IMR-90 (cell line): ENCODE measurements around the gene CNIH1. TPM values are rescaled to one million over a fixed set of nuclear protein-coding genes. Genes with fewer than 3 reads are reported as not detected.

Source experiments
- ATAC-seq: fragments of 200-7000 bp; cut with Tn5 transposase; 2 replicates; pipeline ENCODE4 v1.9.1; 2020; ENCODE audit warnings: low read depth, mild to moderate bottlenecking, moderate library complexity
- BruUV-seq: library from RNA; stranded (reverse); fragments of 400-500 nt; replicated peaks from 2 replicates; lab custom pipeline; 2021; lab: Mats Ljungman, UMichigan
- CTCF ChIA-PET: fragments of 300-600 bp; formaldehyde crosslinking; extraction: SDS; loops from one replicate; lab custom pipeline; 2021; ENCODE audit warnings: antibody characterized with exemption; lab: Yijun Ruan, JAX
- POLR2A ChIA-PET: fragments of 300-600 bp; sonication (Branson Sonifier 250); formaldehyde crosslinking; loops from one replicate; lab custom pipeline; 2022; ENCODE audit warnings: antibody characterized with exemption; ENCODE audit not compliant: unreplicated experiment; lab: Charles Lee
- DNase-seq: peaks from one replicate; pipeline ENCODE4 v3.0.0; 2013
- H2AFZ ChIP-seq: replicated peaks from 2 replicates; pipeline ENCODE3; 2013; ENCODE audit warnings: low read length, mild to moderate bottlenecking; ENCODE audit not compliant: poor library complexity
- H2AK5ac ChIP-seq: 2 replicates; pipeline ENCODE4 v1.6.1; 2013; ENCODE audit warnings: low read depth, low read length, inconsistent platforms
- H2AK9ac ChIP-seq: replicated peaks from 2 replicates; pipeline ENCODE3; 2013; ENCODE audit warnings: mild to moderate bottlenecking, low read depth, low read length, moderate library complexity; ENCODE audit not compliant: poor library complexity
- H2BK120ac ChIP-seq: 2 replicates; pipeline ENCODE4 v1.6.1; 2013; ENCODE audit warnings: low read depth, low read length, inconsistent platforms
- H2BK15ac ChIP-seq: 3 replicates; pipeline ENCODE4 v1.6.1; 2013; ENCODE audit warnings: low read depth, low read length, inconsistent platforms
- H2BK20ac ChIP-seq: 2 replicates; pipeline ENCODE4 v1.6.1; 2013; ENCODE audit warnings: low read depth, mild to moderate bottlenecking, inconsistent platforms, low read length, moderate library complexity
- H2BK5ac ChIP-seq: 2 replicates; pipeline ENCODE4 v1.6.1; 2013; ENCODE audit warnings: mild to moderate bottlenecking, low read depth, low read length, inconsistent platforms; ENCODE audit not compliant: poor library complexity, severe bottlenecking
- H3K14ac ChIP-seq: replicated peaks from 2 replicates; pipeline ENCODE4 v1.6.1; 2013; ENCODE audit warnings: low read depth, low read length, inconsistent platforms
- H3K18ac ChIP-seq: 2 replicates; pipeline ENCODE4 v1.6.1; 2013; ENCODE audit warnings: low read depth, low read length, control low read depth
- H3K23ac ChIP-seq: 2 replicates; pipeline ENCODE4 v1.6.1; 2013; ENCODE audit warnings: low read depth, low read length, inconsistent platforms
- H3K27ac ChIP-seq: 2 replicates; pipeline ENCODE4 v1.5.1; 2013; ENCODE audit warnings: mild to moderate bottlenecking, control low read depth, low read length; ENCODE audit not compliant: insufficient read depth
- H3K27me3 ChIP-seq: 2 replicates; pipeline ENCODE4 v1.6.1; 2013; ENCODE audit warnings: low read length; ENCODE audit not compliant: control insufficient read depth, insufficient read depth
- H3K36me3 ChIP-seq: 2 replicates; pipeline ENCODE4 v1.6.1; 2013; ENCODE audit warnings: low read length, mixed read lengths; ENCODE audit not compliant: control insufficient read depth, insufficient read depth
- H3K4ac ChIP-seq: 2 replicates; pipeline ENCODE4 v1.6.1; 2013; ENCODE audit warnings: low read depth, low read length, inconsistent platforms
- H3K4me1 ChIP-seq: 2 replicates; pipeline ENCODE4 v1.6.1; 2013; ENCODE audit warnings: low read length, mixed read lengths; ENCODE audit not compliant: control insufficient read depth, insufficient read depth
- H3K4me2 ChIP-seq: 2 replicates; pipeline ENCODE4 v1.6.1; 2013; ENCODE audit warnings: low read depth, mild to moderate bottlenecking, control low read depth, low read length, moderate library complexity
- H3K4me3 ChIP-seq: 2 replicates; pipeline ENCODE4 v1.5.1; 2013; ENCODE audit warnings: low read depth, mild to moderate bottlenecking, control low read depth, low read length, moderate library complexity; ENCODE audit not compliant: insufficient read depth
- H3K56ac ChIP-seq: 2 replicates; pipeline ENCODE4 v1.6.1; 2013; ENCODE audit warnings: low read length, inconsistent platforms; ENCODE audit not compliant: insufficient read depth; ENCODE audit errors: extremely low read depth
- H3K79me1 ChIP-seq, 2 experiments: 2 replicates each; pipeline ENCODE4 v1.6.1; 2013; ENCODE audit warnings: low read length in 2 of 2, inconsistent platforms in 1 of 2, low read depth in 1 of 2
- H3K9ac ChIP-seq: 2 replicates; pipeline ENCODE4 v1.6.1; 2013; ENCODE audit warnings: low read depth, low read length, control low read depth
- H3K9me1 ChIP-seq: 2 replicates; pipeline ENCODE4 v1.6.1; 2013; ENCODE audit warnings: low read length, inconsistent platforms; ENCODE audit not compliant: insufficient read depth
- H3K9me3 ChIP-seq: 2 replicates; pipeline ENCODE4 v1.6.1; 2013; ENCODE audit warnings: low read length; ENCODE audit not compliant: control insufficient read depth, insufficient read depth
- H4K20me1 ChIP-seq: 2 replicates; pipeline ENCODE4 v1.6.1; 2013; ENCODE audit warnings: low read length, inconsistent platforms; ENCODE audit not compliant: insufficient read depth
- H4K5ac ChIP-seq: 2 replicates; pipeline ENCODE4 v1.6.1; 2013; ENCODE audit warnings: mild to moderate bottlenecking, low read depth, low read length, control low read depth
- H4K8ac ChIP-seq, 2 experiments: 2 replicates each; pipeline ENCODE4 v1.6.1; 2013; ENCODE audit warnings: low read depth in 2 of 2, low read length in 2 of 2, control low read depth in 1 of 2, inconsistent platforms in 1 of 2
- H4K91ac ChIP-seq: 2 replicates; pipeline ENCODE4 v1.6.1; 2013; ENCODE audit warnings: low read depth, low read length, inconsistent platforms; ENCODE audit not compliant: insufficient read depth
- CEBPB ChIP-seq: IDR thresholded peaks from 2 replicates; pipeline ENCODE4 v1.6.1; 2012; ENCODE audit warnings: low read depth, low read length, improper control_type of control experiment
- MAZ ChIP-seq: IDR thresholded peaks from 2 replicates; pipeline ENCODE4 v1.6.1; 2012; ENCODE audit warnings: low read depth, mild to moderate bottlenecking, low read length, improper control_type of control experiment, moderate library complexity, borderline replicate concordance
- NFE2L2 ChIP-seq: fragments of 150-350 bp; IDR thresholded peaks from 2 replicates; pipeline ENCODE4 v1.6.1; 2016; ENCODE audit warnings: low read depth, mild to moderate bottlenecking, low read length
- RCOR1 ChIP-seq: IDR thresholded peaks from 2 replicates; pipeline ENCODE4 v1.6.1; 2012; ENCODE audit warnings: mild to moderate bottlenecking, low read length, improper control_type of control experiment; ENCODE audit not compliant: insufficient replicate concordance
- RFX5 ChIP-seq: IDR thresholded peaks from 2 replicates; pipeline ENCODE4 v1.8.0; 2012; ENCODE audit warnings: low read depth, mild to moderate bottlenecking, low read length, moderate library complexity
- SMC3 ChIP-seq: fragments of 150-350 bp; IDR thresholded peaks from 2 replicates; pipeline ENCODE4 v1.6.1; 2016; ENCODE audit warnings: low read depth, mild to moderate bottlenecking, antibody characterized with exemption, low read length, moderate library complexity
- WGBS, 2 experiments: methylation state at CpG; one replicate each; pipeline versions ENCODE4 v1.1.5 to v1.1.7; 2013; ENCODE audit warnings: missing lambda C conversion rate in 2 of 2; ENCODE audit not compliant: insufficient read length in 1 of 2; ENCODE audit errors: extremely low coverage in 2 of 2; 5-methylcytosine and 5-hydroxymethylcytosine counted together
- dilution Hi-C: fragments of 300-500 bp; cut with HindIII; formaldehyde crosslinking; loops from one replicate; pipeline ENCODE4 v1.14.3; 2018; ENCODE audit warnings: low sequenced_read_pairs; ENCODE audit not compliant: unreplicated experiment
- in situ Hi-C: fragments of 300-500 bp; cut with MboI; formaldehyde crosslinking; loops from 3 replicates; pipeline ENCODE4 v1.14.3; 2019; ENCODE audit warnings: low sequenced_read_pairs, inconsistent platforms, mixed read lengths
- intact Hi-C: fragments of 100-400 bp; cut with micrococcal nuclease; formaldehyde crosslinking; loops from 2 replicates; pipeline ENCODE4 v1.10.0; 2022
- polyA plus RNA-seq, 3 experiments: library from polyadenylated mRNA; depleted of rRNA; stranded (reverse); fragments of >200 nt; gene quantifications; 2 replicates each; pipeline ENCODE4 v1.2.3, GENCODE V29; 2012; ENCODE audit warnings: low replicate concordance in 1 of 3
- total RNA-seq: library from RNA; depleted of rRNA; stranded (reverse); fragments of >200 nt; gene quantifications from 2 replicates; pipeline ENCODE4 v1.2.3, GENCODE V29; 2012
- TF ChIP-seq, protein P1 (sequence below): fragments of 150-350 bp; IDR thresholded peaks from 2 replicates; pipeline ENCODE4 v1.6.1; 2016; ENCODE audit warnings: low read depth, mild to moderate bottlenecking, low read length, moderate library complexity, borderline replicate concordance

CNIH1 gene
- total and polyA plus RNA-seq, 2 of the 4 experiments (the other 2 are of a cell fraction): 244 to 284 TPM

DNA sequence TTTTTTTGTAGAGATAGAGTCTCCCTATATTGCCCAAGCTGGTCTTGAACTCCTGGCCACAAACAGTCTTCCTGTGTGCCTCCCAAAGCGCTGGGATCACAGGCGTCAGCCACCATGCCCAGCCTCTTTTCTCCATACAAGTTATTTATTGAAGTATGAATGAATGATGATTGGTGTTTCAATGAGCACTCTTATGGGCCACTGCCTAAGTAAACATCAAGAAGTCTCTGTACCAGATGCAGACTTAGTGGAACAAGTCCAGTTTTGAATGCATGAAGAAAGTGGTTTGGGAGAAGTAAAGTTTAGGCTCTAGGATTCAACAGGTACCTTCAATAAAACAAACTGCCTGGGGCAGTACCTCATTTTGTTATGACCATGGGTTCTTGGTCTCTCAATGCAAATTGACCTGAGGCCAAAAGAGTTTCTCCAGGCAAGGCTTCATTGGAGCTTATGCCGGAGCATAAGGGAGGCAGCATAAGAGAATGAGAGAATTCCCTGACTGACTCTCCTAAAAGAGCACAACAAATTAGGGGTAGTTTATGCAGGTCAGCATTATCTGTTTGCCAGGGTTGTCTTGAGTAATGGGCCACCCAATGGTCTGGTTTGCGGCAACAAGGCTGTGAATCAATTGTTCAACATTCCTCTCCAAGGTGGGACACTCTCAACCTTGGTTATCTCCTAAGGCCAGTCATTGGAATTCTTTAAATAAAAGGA is 48.7 kb upstream of the CNIH1 start:
- ChIA-PET CTCF (interaction anchor here (1.0 kb wide), 1 partner anchor 306 kb away, joined by 3 read pairs; no protein-coding TSS in a partner anchor), POLR2A (no interaction called here)
- no peak overlapping the region for H3K4ac ChIP-seq
- no peaks in the 10 kb centered on the region for H3K36me3 ChIP-seq
- no peak overlapping the region for H2BK15ac ChIP-seq
- no peak overlapping the region for H2AFZ ChIP-seq
- no peaks in the 10 kb centered on the region for H3K9me3 ChIP-seq
- no peak overlapping the region for H2BK5ac ChIP-seq
- no peaks in the 10 kb centered on the region for H3K27me3 ChIP-seq
- in situ Hi-C loops (no loop called here), intact Hi-C loops (no loop called here), dilution Hi-C loops (no loop called here)
- no peak overlapping the region for H2BK120ac ChIP-seq
- peak overlapping the region; percentile 52 to 99; a peak in 3 of 4 replicates for H4K8ac ChIP-seq
- no peak overlapping the region for H2BK20ac ChIP-seq
- 0 out of 2 replicates have a peak overlapping the region, but pooled peaks have one; percentile 97 for H3K23ac ChIP-seq
- no TSS peak for BruUV-seq
- no peak overlapping the region; the same call in 1 of the 2 replicates for H3K27ac ChIP-seq
- no peak overlapping the region for H3K4me3 ChIP-seq
- no peak overlapping the region for H2AK9ac ChIP-seq
- H3K9me1 ChIP-seq: no peaks in the 10 kb centered on the region
- 0 out of 2 replicates have a peak overlapping the region, but pooled peaks have one; percentile 67 for H3K4me2 ChIP-seq
- no peak overlapping the region for H3K9ac ChIP-seq
- no peak overlapping the region; the same call in 1 of the 2 replicates for H4K5ac ChIP-seq
- TF ChIP-seq RFX5: no peak
- TF ChIP-seq SMC3: no peak
- TF ChIP-seq NFE2L2: no peak
- TF ChIP-seq MAZ: no peak
- no peak for TF ChIP-seq RCOR1
- TF ChIP-seq, protein P1, sequence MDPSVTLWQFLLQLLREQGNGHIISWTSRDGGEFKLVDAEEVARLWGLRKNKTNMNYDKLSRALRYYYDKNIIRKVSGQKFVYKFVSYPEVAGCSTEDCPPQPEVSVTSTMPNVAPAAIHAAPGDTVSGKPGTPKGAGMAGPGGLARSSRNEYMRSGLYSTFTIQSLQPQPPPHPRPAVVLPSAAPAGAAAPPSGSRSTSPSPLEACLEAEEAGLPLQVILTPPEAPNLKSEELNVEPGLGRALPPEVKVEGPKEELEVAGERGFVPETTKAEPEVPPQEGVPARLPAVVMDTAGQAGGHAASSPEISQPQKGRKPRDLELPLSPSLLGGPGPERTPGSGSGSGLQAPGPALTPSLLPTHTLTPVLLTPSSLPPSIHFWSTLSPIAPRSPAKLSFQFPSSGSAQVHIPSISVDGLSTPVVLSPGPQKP: no peak
- TF ChIP-seq CEBPB: no peak
- no peak overlapping the region for H4K91ac ChIP-seq
- no peak overlapping the region for H3K56ac ChIP-seq
- H3K4me1 ChIP-seq: 0 out of 2 replicates have a peak, but pooled peaks cover 4% of the 10 kb centered on the region
- H3K79me1 ChIP-seq: peaks cover 6 to 21% of the 10 kb centered on the region in 2 experiments
- DNase-seq (no peak), ATAC-seq (no peak)
- H2AK5ac ChIP-seq: no peak overlapping the region
- peaks cover 10% of the 10 kb centered on the region; the same call in 1 of the 2 replicates for H4K20me1 ChIP-seq
- no CpG with 5 or more reads among the region's 4 CpGs for WGBS, 2 experiments
- no peak overlapping the region for H3K18ac ChIP-seq
- H3K14ac ChIP-seq: no peak overlapping the region
